Measurements from ENCODE around the gene SMAD3. TPM values are rescaled to one million over a fixed set of nuclear protein-coding genes. Genes with fewer than 3 reads are reported as not detected.

Gene SMAD3
- polyA plus RNA-seq, 1 donor from 2014 or later = 1.0 TPM

DNA sequence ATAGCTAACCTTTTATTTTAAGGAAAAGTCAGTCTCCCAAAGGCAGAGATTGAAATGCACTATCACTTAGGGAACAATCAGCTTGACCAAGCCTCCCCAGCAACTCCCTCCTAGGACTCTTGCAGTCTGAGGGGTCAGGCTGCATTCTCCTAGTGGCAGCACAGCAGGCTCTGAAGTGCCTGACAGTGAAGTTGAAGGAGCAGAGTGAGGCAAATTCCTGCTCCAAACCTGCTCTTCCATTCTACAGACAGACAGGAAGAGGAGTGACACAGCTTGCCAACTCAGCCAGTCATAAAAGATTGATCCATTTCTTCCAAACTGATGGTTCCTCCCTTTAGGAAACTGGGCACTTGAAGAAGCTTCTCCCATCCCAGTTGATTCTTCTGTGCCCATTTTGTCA is 43.9 kb upstream of the SMAD3 start:
- TF ChIP-seq REST (IDR thresholded peaks at IDR 0.05; ENCODE audit: borderline replicate concordance) (no peak), TAF1 (IDR thresholded peaks at IDR 0.05; ENCODE audit: low read depth) (no peak), RAD21 (conservative IDR thresholded peaks at IDR 0.05) (no peak), EP300 (conservative IDR thresholded peaks at IDR 0.05; ENCODE audit: poor library complexity, severe bottlenecking) (no peak), POLR2AphosphoS5 (IDR thresholded peaks at IDR 0.05) (no peak), MXI1 (conservative IDR thresholded peaks at IDR 0.05; ENCODE audit: poor library complexity, severe bottlenecking) (no peak), EZH2 (IDR thresholded peaks at IDR 0.05; ENCODE audit: borderline replicate concordance, insufficient read depth, low read length, poor library complexity, severe bottlenecking) (no peak), SMC3 (conservative IDR thresholded peaks at IDR 0.05; ENCODE audit: poor library complexity) (no peak)
- TF ChIP-seq, protein P1, sequence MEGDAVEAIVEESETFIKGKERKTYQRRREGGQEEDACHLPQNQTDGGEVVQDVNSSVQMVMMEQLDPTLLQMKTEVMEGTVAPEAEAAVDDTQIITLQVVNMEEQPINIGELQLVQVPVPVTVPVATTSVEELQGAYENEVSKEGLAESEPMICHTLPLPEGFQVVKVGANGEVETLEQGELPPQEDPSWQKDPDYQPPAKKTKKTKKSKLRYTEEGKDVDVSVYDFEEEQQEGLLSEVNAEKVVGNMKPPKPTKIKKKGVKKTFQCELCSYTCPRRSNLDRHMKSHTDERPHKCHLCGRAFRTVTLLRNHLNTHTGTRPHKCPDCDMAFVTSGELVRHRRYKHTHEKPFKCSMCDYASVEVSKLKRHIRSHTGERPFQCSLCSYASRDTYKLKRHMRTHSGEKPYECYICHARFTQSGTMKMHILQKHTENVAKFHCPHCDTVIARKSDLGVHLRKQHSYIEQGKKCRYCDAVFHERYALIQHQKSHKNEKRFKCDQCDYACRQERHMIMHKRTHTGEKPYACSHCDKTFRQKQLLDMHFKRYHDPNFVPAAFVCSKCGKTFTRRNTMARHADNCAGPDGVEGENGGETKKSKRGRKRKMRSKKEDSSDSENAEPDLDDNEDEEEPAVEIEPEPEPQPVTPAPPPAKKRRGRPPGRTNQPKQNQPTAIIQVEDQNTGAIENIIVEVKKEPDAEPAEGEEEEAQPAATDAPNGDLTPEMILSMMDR (IDR thresholded peaks at IDR 0.05; ENCODE audit: poor library complexity, severe bottlenecking) = no peak
- H3K27me3 ChIP-seq (ENCODE audit: insufficient read depth, low read depth, low read length) = no peaks in the 10 kb centered on the region
- no peak overlapping the region for H3K4me2 ChIP-seq (ENCODE audit: low read length)
- H3K79me2 ChIP-seq (replicated peaks; ENCODE audit: insufficient read depth, low read length) = no peaks in the 10 kb centered on the region
- H2AFZ ChIP-seq (ENCODE audit: low read depth, low read length) = no peak overlapping the region
- H3K9me3 ChIP-seq (ENCODE audit: low read length) = no peaks in the 10 kb centered on the region
- H3K27ac ChIP-seq (ENCODE audit: low read length) = no peak overlapping the region
- H3K4me3 ChIP-seq (ENCODE audit: low read length) = no peak overlapping the region
- H3K9me2 ChIP-seq (ENCODE audit: insufficient read depth, low read length) = no peaks in the 10 kb centered on the region
- H3K9ac ChIP-seq (ENCODE audit: low read length) = no peak overlapping the region
- no peaks in the 10 kb centered on the region for H4K20me1 ChIP-seq (ENCODE audit: insufficient read depth)
- no peaks in the 10 kb centered on the region for H3K36me3 ChIP-seq (ENCODE audit: insufficient read depth, low read length)
- no peaks in the 10 kb centered on the region for H3F3A ChIP-seq (ENCODE audit: insufficient read depth, low read length, poor library complexity, severe bottlenecking)

- Histone ChIP-seq H2AFZ (ENCODE audit: low read depth, low read length) (no peak overlapping the region), H3K79me2 (replicated peaks; ENCODE audit: insufficient read depth, low read length) (no peaks in the 10 kb centered on the region), H4K20me1 (ENCODE audit: insufficient read depth) (no peaks in the 10 kb centered on the region), H3K4me3 (ENCODE audit: low read length) (no peak overlapping the region), H3K27ac (ENCODE audit: low read length) (no peak overlapping the region), H3F3A (ENCODE audit: insufficient read depth, low read length, poor library complexity, severe bottlenecking) (no peaks in the 10 kb centered on the region), H3K9me2 (ENCODE audit: insufficient read depth, low read length) (no peaks in the 10 kb centered on the region), H3K9ac (ENCODE audit: low read length) (no peak overlapping the region), H3K36me3 (ENCODE audit: insufficient read depth, low read length) (no peaks in the 10 kb centered on the region), H3K9me3 (ENCODE audit: low read length) (no peaks in the 10 kb centered on the region), H3K4me2 (ENCODE audit: low read length) (no peak overlapping the region), H3K27me3 (ENCODE audit: insufficient read depth, low read depth, low read length) (no peaks in the 10 kb centered on the region)
- no peak for TF ChIP-seq TAF1 (IDR thresholded peaks at IDR 0.05; ENCODE audit: low read depth)
- TF ChIP-seq RAD21 (conservative IDR thresholded peaks at IDR 0.05) = no peak
- no peak for TF ChIP-seq EZH2 (IDR thresholded peaks at IDR 0.05; ENCODE audit: borderline replicate concordance, insufficient read depth, low read length, poor library complexity, severe bottlenecking)
- no peak for TF ChIP-seq REST (IDR thresholded peaks at IDR 0.05; ENCODE audit: borderline replicate concordance)
- TF ChIP-seq, protein P1 (IDR thresholded peaks at IDR 0.05; ENCODE audit: poor library complexity, severe bottlenecking) = no peak
- TF ChIP-seq POLR2AphosphoS5 (IDR thresholded peaks at IDR 0.05) = no peak
- no peak for TF ChIP-seq MXI1 (conservative IDR thresholded peaks at IDR 0.05; ENCODE audit: poor library complexity, severe bottlenecking)
- no peak for TF ChIP-seq SMC3 (conservative IDR thresholded peaks at IDR 0.05; ENCODE audit: poor library complexity)
Measured at GRCh38 chr15:67022587-67023105, 42.8 kb upstream of the SMAD3 start.

Data from neural cell (in vitro differentiated cells).